ENCODE data around the gene TCF4. TPM values are rescaled to one million over a fixed set of nuclear protein-coding genes. Genes with fewer than 3 reads are reported as not detected.

TCF4 gene
- total RNA-seq, 2 experiments from 2014 or later = 75.9 to 76.0 TPM

DNA sequence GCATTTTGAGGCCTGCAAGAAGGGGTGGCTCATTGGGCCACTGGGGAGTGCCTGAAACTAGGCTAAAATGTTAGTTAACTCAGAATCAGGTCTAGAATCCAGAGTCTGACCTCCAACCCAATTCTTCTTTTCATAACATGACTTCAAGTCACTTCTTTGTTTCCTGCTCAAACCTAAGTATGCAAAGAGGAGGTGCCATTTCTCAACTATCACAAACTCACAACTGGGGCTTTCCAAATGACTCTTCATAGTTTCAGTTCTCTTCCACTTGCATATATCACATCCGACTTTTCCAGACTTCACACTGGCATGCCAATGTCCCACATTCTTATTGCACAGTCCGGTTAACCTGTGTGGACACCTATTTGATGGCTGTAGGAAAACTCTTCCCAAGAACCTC lies 211.6 kb downstream of the TCF4 start:
- Histone ChIP-seq H3K4me2 (ENCODE audit: low read length) (0 out of 2 replicates have a peak overlapping the region, but pooled peaks have one; percentile 9), H3K4me3 (ENCODE audit: low read depth, low read length, poor library complexity, severe bottlenecking) (no peak overlapping the region), H4K20me1 (ENCODE audit: insufficient read depth, low read length) (no peaks in the 10 kb centered on the region), H2AFZ (ENCODE audit: low read length) (no peak overlapping the region), H3K9me2 (ENCODE audit: insufficient read depth, low read length) (no peaks in the 10 kb centered on the region), H3K4me1 (ENCODE audit: insufficient read depth, low read length, poor library complexity, severe bottlenecking) (no peaks in the 10 kb centered on the region), H3K36me3 (ENCODE audit: insufficient read depth, low read length) (peaks cover 14% of the 10 kb centered on the region), H3K79me2 (ENCODE audit: insufficient read depth, low read depth, low read length) (peaks cover 31% of the 10 kb centered on the region), H3K27ac (ENCODE audit: low read depth, low read length, poor library complexity, severe bottlenecking) (no peak overlapping the region), H3K9me3 (ENCODE audit: low read length) (no peaks in the 10 kb centered on the region)
- TF ChIP-seq EZH2phosphoT487 (IDR thresholded peaks at IDR 0.05; ENCODE audit: borderline replicate concordance, low read depth, low read length) = no peak
- TF ChIP-seq, protein P1, sequence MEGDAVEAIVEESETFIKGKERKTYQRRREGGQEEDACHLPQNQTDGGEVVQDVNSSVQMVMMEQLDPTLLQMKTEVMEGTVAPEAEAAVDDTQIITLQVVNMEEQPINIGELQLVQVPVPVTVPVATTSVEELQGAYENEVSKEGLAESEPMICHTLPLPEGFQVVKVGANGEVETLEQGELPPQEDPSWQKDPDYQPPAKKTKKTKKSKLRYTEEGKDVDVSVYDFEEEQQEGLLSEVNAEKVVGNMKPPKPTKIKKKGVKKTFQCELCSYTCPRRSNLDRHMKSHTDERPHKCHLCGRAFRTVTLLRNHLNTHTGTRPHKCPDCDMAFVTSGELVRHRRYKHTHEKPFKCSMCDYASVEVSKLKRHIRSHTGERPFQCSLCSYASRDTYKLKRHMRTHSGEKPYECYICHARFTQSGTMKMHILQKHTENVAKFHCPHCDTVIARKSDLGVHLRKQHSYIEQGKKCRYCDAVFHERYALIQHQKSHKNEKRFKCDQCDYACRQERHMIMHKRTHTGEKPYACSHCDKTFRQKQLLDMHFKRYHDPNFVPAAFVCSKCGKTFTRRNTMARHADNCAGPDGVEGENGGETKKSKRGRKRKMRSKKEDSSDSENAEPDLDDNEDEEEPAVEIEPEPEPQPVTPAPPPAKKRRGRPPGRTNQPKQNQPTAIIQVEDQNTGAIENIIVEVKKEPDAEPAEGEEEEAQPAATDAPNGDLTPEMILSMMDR (conservative IDR thresholded peaks at IDR 0.05; ENCODE audit: low read length) = no peak
- no peak for DNase-seq (ENCODE audit: low spot score)
- BruUV-seq (replicated peaks) = no TSS peak
- intact Hi-C loops (cut with micrococcal nuclease; ENCODE audit: unreplicated experiment) = no loop called here
- CTCF ChIA-PET (ENCODE audit: unreplicated experiment) = no interaction called here
- POLR2A ChIA-PET = no interaction called here

DNA sequence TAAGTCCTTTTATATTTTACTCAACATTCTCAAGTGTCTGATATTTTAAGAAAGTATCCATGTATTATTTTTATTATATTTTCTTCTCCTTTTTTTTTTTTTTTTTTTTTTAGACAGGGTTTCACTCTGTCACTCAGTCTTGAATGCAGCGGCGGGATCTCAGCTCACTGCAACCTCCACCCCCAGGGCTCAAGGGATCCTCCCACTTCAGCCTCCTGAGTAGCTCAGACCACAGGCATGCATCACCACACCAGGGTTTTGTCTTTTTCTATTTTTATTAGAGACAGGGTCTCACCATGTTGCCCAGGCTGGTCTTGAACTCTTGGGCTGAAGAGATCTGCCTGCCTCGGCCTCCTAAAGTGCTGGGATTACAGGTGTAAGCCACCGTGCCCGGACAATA lies 212.1 kb downstream of the TCF4 start:
- no TSS peak for BruUV-seq (replicated peaks)
- ChIA-PET CTCF (ENCODE audit: unreplicated experiment) (no interaction called here), POLR2A (no interaction called here)
- Histone ChIP-seq H3K4me2 (ENCODE audit: low read length) (0 out of 2 replicates have a peak overlapping the region, but pooled peaks have one; percentile 9), H3K27ac (ENCODE audit: low read depth, low read length, poor library complexity, severe bottlenecking) (no peak overlapping the region), H3K9me2 (ENCODE audit: insufficient read depth, low read length) (no peaks in the 10 kb centered on the region), H4K20me1 (ENCODE audit: insufficient read depth, low read length) (no peaks in the 10 kb centered on the region), H3K79me2 (ENCODE audit: insufficient read depth, low read depth, low read length) (peaks cover 27% of the 10 kb centered on the region), H3K9me3 (ENCODE audit: low read length) (no peaks in the 10 kb centered on the region), H2AFZ (ENCODE audit: low read length) (no peak overlapping the region), H3K4me3 (ENCODE audit: low read depth, low read length, poor library complexity, severe bottlenecking) (no peak overlapping the region), H3K4me1 (ENCODE audit: insufficient read depth, low read length, poor library complexity, severe bottlenecking) (no peaks in the 10 kb centered on the region), H3K36me3 (ENCODE audit: insufficient read depth, low read length) (peaks cover 15% of the 10 kb centered on the region)
- intact Hi-C loops (cut with micrococcal nuclease; ENCODE audit: unreplicated experiment) = no loop called here
- DNase-seq (ENCODE audit: low spot score) = no peak
- TF ChIP-seq, protein P1 (conservative IDR thresholded peaks at IDR 0.05; ENCODE audit: low read length) = no peak
- TF ChIP-seq EZH2phosphoT487 (IDR thresholded peaks at IDR 0.05; ENCODE audit: borderline replicate concordance, low read depth, low read length) = no peak

DNA sequence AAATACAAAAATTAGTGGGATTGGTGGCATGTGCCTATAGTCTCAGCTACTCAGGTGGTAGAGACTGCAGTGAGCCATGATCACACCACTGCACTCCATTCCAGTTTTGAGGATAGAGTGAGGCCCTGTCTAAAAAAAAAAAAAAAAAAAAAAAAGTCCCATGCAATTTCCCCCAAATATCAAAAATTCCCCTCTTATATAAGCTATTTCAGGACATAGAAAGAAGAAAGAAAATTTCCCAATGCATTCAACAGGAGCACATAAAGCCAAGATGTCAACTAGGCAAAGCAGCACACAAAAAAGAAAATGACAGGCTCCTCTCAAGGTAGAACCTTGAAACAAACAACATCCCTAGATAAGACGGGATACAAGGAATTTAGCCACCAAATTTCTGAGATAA lies 213.3 kb downstream of the TCF4 start:
- Histone ChIP-seq H3K9me2 (ENCODE audit: insufficient read depth, low read length) (no peaks in the 10 kb centered on the region), H3K27ac (ENCODE audit: low read depth, low read length, poor library complexity, severe bottlenecking) (no peak overlapping the region), H3K9me3 (ENCODE audit: low read length) (no peaks in the 10 kb centered on the region), H3K36me3 (ENCODE audit: insufficient read depth, low read length) (peaks cover 10% of the 10 kb centered on the region), H2AFZ (ENCODE audit: low read length) (no peak overlapping the region), H4K20me1 (ENCODE audit: insufficient read depth, low read length) (no peaks in the 10 kb centered on the region), H3K4me1 (ENCODE audit: insufficient read depth, low read length, poor library complexity, severe bottlenecking) (no peaks in the 10 kb centered on the region), H3K4me2 (ENCODE audit: low read length) (no peak overlapping the region), H3K79me2 (ENCODE audit: insufficient read depth, low read depth, low read length) (peaks cover 27% of the 10 kb centered on the region), H3K4me3 (ENCODE audit: low read depth, low read length, poor library complexity, severe bottlenecking) (no peak overlapping the region)
- no peak for DNase-seq (ENCODE audit: low spot score)
- ChIA-PET CTCF (ENCODE audit: unreplicated experiment) (no interaction called here), POLR2A (no interaction called here)
- no TSS peak for BruUV-seq (replicated peaks)
- TF ChIP-seq, protein P1 (conservative IDR thresholded peaks at IDR 0.05; ENCODE audit: low read length) = no peak
- TF ChIP-seq EZH2phosphoT487 (IDR thresholded peaks at IDR 0.05; ENCODE audit: borderline replicate concordance, low read depth, low read length) = no peak
- intact Hi-C loops (cut with micrococcal nuclease; ENCODE audit: unreplicated experiment) = no loop called here

Data from OCI-LY7 (cell line).